ENCODE results near the gene RPL12.

DNA sequence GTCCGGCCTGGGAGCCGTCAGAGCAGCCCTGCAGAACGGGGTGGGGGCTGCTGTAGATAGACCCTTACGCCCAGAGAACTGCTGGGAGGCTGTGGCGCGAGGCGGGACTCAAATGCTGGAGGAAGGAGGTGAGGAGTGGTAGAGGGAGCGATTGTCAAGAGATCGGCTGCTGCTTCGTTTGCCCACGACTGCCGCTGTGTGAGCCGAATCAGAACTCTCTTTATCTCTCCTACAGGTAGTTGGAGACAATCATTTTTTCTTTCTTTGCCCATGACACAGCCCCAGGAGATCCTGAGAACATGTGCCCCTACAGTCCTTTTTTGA is 26.6 kb downstream of the RPL12 start:
- TF ChIP-seq, protein P1, sequence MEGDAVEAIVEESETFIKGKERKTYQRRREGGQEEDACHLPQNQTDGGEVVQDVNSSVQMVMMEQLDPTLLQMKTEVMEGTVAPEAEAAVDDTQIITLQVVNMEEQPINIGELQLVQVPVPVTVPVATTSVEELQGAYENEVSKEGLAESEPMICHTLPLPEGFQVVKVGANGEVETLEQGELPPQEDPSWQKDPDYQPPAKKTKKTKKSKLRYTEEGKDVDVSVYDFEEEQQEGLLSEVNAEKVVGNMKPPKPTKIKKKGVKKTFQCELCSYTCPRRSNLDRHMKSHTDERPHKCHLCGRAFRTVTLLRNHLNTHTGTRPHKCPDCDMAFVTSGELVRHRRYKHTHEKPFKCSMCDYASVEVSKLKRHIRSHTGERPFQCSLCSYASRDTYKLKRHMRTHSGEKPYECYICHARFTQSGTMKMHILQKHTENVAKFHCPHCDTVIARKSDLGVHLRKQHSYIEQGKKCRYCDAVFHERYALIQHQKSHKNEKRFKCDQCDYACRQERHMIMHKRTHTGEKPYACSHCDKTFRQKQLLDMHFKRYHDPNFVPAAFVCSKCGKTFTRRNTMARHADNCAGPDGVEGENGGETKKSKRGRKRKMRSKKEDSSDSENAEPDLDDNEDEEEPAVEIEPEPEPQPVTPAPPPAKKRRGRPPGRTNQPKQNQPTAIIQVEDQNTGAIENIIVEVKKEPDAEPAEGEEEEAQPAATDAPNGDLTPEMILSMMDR (conservative IDR thresholded peaks at IDR 0.05 in 1 of 2, IDR thresholded peaks at IDR 0.05 in 1 of 2; ENCODE audit: extremely low read depth in 1 of 2, insufficient read depth in 1 of 2, low read depth in 1 of 2, low read length in 2 of 2) = no peak
- no peak for TF ChIP-seq EZH2 (IDR thresholded peaks at IDR 0.05; ENCODE audit: borderline replicate concordance, low read length)
